ENCODE results near the gene RNF8.
"Not testable (repeated sequence)": the region's sequence is repeated elsewhere in the genome, so short reads cannot be mapped to it uniquely, and the experiment has no call there.

RNF8 gene

DNA sequence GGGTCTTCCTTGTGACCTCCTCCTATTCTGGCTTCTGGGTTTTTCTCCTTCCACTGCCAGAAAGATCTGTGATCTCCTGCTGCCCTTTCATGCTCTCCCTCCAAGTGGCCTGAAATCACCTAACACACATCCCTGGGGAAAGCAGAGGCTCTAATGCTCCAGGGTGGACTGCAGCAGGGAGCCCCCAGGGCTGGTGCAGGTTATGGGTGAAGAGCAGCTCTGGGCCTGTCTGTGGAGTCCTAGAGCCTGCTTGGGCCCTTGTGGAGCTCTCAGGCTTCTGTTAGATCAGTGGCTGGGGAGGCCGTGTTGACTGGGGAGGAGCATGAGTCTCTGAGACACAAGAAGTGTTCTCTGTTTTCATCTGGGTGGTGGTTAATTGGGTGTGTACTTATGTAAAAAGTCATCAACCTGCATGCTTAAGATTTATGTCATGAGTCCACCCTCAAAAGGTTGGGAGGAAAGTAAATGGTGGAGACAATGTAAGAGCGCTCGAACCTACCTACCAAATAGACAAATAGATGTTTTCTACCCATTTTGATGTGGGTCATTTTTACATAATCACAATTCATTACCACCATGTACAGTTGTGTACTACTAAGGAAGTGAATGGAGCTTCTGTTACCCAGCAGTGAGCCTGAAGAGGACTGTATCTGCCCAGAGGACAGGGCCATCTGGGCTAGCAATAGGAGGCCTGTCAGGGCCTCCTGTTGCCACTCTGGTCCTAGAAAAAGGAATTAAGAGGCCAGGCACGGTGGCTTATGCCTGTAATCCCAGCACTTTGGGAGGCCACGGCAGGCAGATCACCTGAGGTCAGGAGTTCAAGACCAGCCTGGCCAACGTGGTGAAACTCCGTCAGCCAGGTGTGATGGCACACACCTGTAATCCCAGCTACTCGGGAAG, 32.0 kb upstream of the RNF8 start:
- DNase-seq (ENCODE audit: low read depth) = no peak

DNA sequence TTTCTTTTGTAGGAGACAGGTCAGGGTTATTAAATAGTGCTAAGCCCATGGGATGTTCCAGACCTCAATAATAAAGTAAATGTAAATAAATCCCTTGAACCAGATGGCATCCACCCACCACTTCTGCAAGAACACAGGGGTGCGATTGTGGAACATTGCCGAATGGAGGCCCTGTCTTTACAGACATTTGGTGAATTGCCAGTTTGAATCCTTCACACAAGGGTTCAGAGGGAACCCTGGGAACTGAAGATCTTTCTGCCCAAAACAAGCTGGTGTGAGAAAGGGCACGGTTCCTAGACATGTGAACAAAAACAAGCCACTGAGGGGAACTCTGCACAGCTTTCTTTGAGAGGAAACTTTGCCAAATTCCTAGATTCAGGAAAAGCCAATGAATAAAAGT, 30.2 kb upstream of the RNF8 start:
- no peak for DNase-seq (ENCODE audit: low read depth)

DNA sequence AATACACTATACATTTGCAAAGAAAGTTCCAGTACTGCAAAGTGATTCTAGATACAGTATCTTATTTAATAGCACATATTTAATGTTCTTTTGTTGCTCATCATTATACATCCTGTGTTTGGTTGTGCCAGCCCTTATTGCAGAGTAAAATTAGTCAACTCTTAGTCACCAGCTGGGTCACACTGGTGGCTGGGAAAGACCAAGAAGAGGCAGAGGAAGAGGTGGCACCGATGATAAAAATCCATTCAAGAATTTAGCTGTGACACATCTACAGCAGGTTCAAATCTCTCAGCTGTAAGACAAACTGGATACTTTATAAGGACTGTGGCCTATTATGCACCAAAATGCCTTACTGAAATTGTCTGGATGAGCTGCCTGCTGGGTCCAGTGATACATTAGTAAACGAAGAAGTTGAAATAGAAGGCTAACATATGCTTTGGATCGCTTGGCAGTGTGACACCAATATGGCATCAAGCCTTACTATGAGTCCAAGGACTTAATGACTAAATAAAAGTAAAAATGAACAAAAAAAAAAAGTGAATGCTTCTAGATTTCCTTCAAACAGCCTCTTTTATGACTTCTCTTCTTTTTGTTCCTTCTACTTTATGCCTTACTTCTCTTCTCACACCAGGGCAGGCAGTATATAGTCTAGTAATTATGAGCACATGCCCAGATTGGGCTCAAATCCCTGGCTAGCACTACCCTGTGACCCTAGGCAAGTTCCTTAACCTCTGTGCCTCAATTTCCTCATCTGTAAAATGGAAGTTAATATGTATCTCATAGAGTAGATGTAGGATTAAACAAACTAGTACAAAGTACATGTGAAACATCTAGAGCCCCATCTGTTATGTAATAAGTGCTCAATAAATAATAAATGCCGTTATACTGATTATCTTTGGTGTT, 29.4 kb upstream of the RNF8 start:
- no peak for DNase-seq (ENCODE audit: low read depth)

DNA sequence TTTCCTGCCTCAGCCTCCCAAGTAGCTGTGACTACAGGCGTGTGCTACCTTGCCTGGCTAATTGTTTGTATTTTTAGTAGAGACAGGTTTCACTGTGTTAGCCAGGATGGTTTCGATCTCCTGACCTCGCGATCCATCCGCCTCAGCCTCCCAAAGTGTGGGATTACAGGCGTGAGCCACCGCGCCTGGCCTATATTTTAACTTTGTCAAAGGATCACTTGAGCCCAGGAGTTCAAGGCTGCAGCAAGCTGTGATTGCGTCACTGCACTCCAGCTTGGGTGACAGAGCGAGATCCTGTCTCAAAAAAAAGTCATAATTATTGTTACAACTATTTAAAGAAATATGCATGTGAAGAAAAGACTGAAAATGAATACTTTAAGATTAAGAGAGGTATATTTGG, 23.4 kb upstream of the RNF8 start:
- DNase-seq (ENCODE audit: low read depth) = not testable (repeated sequence)

DNA sequence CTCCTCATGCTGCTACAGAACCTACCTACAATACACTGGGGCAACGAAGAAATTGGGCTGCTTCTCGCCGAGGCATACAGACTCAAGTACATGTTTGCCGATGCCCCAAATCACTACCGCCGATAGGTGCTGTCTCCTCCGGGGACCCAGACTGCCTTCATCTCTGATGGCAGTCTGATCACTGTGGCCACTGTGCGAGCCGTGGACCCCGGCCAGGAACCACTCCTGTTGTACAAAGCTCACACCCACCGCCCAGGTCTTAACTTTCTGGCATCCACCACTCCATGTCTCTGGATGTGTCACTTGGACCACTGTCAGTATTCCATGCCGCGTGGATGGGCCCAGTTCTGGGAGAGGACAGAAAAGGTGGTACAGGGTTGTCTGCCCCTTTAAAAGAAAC, 22.7 kb upstream of the RNF8 start:
- DNase-seq (ENCODE audit: low read depth) = no peak

DNA sequence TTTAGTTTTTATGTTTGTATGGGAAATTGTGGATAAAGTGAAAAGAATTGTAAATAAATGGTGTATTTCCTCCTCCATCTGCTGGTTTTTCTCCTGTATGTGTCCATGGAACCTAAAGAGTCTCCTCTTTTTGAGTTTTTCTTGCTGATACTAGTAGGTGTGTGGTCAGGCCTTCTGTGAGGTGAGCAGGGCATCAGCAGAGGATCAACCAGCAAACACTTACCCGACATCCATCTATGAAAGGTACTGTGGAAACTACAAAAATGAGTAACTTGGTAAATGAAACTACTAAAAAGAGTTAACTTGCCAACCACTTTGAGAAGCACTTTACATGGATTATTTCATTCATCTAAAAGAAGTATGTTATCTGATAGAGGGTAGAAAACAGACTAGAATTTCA, 20.9 kb upstream of the RNF8 start:
- DNase-seq (ENCODE audit: low read depth) = no peak

DNA sequence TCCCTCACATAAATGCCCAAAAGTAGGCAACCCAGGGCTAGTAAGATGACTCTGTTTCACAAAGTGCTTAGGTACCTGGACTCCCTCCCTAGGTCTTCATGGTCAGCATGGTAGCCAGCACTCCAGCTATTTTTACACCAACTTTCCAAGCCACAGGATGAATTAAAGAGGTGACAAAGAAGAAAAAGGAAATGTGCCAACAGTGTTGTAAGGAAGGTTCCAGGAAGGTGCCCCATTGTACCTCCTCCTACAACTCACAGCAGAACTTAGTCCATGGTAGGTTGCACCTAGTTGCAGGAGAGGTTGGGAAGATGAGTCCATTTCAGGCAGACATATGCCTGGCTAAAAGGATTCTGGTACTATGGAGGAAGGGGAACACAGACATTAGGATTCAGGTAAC, 19.7 kb upstream of the RNF8 start:
- DNase-seq (ENCODE audit: low read depth) = no peak

DNA sequence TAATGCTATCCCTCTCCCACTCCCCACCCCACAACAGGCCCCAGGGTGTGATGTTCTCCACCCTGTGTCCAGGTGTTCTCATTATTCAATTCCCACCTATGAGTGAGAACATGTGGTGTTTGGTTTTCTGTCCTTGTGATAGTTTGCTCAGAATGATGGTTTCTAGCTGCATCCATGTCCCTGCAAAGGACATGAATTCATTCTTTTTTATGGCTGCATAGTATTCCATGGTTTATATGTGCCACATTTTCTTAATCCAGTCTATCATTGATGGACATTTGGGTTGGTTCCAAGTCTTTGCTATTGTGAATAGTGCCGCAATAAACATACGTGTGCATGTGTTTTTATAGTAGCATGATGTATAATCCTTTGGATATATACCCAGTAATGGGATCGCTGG, 15.5 kb upstream of the RNF8 start:
- DNase-seq (ENCODE audit: low read depth) = not testable (repeated sequence)

DNA sequence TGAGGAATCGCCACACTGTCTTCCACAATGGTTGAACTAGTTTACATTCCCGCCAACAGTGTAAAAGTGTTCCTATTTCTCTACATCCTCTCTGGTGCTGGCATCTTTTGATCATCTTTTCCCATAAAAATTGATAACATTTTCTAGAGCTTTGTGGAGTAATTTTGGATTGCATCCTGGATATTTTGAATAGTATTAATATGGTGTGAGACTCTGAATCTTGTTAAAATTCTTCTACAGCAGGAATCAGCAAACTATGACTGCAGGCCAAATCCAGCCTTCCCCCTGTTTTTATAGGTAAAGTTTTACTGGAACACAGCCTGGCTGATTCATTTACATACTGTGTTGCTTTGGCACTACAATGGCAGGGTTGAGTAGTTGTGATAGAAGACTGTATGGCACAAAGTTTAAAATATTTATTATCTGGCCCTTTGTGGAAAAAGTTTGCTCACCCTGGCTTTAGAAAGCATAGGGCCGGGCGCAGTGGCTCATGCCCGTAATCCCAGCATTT, 15.0 kb upstream of the RNF8 start:
- no peak for DNase-seq (ENCODE audit: low read depth)

DNA sequence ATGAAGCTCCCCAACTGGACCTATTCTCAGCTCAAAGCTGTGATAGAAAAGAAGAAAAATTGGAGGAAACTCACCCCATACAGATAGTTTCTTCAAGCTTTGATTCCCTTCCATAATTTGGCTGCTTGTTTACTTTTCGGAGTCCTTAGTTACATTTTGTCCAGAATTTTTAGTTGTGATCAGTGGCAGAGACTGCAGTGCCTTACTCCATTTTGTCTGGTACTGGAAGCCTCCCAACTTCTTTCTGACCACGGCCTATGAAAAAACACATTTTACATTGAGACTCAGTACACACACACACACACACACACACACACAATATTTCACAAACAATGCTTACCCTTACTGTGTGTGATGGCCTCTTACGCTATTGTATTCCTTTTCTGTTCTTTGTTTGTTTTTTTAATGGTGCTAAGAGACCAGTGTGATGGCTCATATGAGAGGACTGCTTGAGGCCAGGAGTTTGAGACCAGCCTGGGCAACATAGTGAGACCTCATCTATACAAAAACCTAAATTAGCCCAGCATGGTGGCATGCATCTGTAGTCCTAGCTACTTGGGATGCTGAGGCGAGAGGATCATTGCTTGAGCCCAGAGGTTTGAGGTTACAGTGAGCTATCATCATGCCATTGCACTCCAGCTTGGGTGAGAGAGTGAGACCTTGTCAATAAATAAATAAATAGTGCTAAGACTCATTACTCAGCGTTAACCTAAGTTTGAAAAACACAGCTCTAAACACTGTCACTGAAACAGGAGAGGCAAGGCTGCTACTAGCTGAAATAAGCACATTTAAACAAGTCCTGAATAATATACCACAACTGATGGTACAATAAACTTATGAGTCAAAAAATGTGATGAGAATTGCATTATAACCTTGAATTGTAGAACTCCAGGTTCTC, 13.8 kb upstream of the RNF8 start:
- no peak for DNase-seq (ENCODE audit: low read depth)

DNA sequence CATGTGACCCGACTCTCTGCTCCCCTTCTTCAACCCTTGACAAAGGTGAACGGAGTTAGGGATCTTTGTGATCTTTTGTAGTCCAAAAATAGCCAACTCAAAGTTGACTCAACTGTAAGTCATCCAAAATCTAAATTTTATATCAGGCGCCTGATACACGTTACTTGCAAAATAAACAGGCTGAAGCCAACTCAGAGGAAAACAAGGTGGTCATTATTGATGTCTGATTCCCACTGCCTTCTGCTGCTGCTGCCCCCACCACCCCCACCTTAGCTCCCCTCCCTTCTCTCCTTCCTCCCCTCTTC, 13.2 kb upstream of the RNF8 start:
- DNase-seq (ENCODE audit: low read depth) = no peak

DNA sequence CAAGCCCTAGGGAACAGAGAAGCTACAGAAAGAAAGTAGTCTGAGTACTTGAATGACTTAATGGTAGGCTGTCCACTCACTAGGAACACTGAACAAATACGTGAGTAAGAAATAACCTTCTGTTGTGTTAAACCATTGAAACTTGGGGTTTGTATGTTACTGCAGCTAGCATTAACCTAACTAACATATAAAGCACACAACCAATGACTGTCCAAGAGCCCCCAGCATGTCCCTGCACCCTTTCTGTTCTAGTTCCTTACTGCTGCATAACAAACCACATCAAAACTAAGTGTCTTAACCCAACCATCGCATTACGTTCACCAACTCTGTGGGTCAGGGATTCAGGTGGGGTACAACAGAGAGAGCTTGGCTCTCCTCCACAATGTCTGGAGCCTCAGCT, 10.5 kb upstream of the RNF8 start:
- DNase-seq (ENCODE audit: low read depth) = no peak

DNA sequence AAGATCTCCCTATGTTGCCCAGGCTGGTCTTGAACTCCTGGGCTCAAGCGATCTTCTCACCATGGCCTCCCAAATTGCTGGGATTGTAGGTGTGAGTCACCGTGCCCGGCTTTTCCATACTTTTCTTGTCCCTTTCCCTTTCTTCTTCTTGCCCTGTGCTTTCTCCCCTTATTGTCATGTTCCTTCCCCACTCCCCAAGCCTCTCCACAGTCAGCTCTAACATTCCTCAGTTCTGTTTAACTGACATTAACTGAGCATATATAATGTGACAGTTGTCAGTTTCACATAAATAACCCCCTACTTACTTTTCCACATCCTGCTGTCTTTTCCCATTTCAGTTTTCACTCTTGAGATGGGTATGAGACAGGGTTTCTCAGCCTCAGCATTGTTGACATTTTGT, 9.5 kb upstream of the RNF8 start:
- no peak for DNase-seq (ENCODE audit: low read depth)

DNA sequence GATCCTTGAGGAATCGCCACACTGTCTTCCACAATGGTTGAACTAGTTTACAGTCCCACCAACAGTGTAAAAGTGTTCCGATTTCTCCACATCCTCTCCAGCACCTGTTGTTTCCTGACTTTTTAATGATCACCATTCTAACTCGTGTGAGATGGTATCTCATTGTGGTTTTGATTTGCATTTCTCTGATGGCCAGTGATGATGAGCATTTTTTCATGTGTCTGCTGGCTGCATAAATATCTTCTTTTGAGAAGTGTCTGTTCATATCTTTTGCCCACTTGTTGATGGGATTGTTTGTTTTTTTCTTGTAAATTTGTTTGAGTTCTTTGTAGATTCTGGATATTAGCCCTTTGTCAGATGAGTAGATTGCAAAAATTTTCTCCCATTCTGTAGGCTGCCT, 8.0 kb upstream of the RNF8 start:
- DNase-seq (ENCODE audit: low read depth) = not testable (repeated sequence)

DNA sequence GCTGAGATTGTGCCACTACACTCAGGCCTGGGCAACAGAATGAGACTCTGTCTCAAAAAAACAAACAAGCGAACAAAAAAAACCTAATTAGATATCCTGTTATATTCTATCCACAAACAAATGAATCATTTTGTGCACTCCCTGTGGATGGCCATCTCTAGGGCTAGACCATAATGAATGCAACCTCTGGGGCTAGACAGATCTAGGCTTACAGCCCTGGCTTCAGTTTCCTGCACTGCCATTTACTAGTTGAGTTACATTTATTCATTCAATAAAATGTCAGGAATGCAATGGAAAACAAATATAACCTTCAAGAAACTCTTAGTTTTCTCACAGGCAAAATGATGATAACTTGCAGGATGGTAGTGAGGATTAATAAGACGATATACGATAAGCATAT, 6.6 kb upstream of the RNF8 start:
- DNase-seq (ENCODE audit: low read depth) = no peak

DNA sequence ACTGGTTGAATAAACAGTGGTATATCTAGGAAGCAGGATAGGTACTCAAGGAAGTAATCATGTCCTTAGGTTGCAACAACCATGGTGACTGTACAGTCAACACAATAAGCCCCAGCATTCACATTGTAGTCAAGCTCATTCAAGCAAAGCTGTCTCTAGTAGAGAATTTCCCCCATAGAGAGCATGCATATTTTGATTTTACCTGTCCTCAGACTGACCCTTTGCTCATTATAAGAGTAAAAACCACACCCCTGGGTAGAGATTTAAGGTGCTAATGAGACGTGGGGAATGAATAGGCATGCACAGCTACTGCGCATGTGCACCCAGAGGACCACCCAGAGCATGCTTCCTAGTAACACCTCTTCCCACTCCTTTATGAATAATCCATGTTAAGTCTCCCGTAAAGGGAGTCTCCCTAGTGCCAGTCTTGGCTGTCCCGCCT, 6.1 kb upstream of the RNF8 start:
- DNase-seq (ENCODE audit: low read depth) = no peak

DNA sequence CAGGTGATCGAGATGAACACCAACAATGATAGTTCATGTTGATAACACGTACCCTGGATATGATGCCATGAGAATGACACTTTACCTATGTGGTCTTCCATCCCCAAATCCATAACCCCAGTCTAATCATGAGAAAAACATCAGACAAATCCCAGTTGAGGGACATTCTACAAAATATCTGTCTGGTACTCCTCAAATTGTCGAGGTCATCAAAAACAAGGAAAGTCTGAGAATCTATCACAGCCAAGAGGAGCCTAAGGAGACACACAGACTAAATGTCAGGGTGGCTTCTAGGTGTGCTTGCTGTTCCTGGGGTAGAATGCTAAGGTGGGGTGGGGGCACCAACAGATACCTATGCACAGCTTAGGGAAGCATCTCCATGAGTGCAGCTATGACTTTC, 2.8 kb upstream of the RNF8 start:
- no peak for DNase-seq (ENCODE audit: low read depth)

DNA sequence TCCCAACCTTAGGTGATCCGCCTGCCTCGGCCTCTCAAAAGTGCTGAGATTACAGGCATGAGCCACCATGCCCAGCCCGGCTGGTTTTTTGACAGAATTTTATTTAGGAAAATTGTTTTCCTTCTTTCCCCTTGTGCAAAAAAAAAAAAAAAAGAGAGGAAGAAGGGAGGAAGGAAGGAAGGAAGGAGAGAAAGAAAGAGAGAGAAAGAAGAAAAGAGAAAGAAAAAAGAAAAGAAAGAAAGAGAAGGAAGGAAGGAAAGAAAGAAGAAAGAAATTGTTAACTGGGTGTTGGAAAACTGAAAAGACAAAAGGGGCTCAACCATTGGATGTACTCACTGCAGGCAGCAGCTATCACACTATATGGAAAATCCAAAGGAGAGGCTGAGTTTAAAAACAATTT, 1.4 kb upstream of the RNF8 start:
- no peak for DNase-seq (ENCODE audit: low read depth)

DNA sequence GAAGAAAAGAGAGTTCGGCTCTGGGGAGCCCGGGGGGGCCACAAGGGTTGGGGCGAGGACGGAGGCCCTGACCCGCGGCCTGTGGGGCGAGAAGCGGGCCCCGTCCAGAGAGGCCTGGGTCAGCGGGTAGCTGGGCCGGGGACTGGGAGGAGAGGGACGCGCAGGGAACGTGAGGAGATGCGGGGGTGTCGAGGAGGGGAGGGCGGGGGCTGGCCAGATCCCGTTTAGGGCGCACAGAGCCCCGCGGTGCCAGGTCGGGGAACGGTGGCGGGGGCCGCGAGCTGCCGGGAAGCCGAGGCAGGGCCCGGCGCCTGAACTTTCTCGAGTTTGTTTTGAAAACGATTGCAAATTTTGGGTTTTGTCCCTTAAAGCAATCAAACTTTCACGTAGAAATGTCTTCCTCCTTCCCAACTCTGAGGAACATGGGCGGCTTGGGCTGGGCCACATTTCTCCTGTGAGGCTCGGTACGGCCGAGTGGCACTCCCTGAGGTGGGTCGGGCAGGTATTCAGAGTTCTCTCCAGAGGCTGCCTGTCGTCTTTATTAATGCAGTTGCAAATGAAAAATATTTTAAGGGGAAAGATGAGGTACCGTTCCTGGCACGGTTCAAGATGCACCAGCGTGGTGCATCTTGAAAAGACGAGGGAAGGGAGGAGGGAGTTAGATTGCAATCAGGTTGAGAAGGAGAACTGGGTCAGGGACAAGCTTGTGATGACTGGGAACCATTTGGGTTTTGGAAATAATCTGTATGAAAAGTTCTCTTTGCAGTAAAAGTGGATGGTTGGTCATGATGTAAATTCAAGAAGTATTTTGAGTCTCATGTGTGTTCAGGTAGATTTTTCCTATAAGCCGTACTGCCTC, 972 bp downstream of the RNF8 start:
- DNase-seq (ENCODE audit: low read depth) = no peak

DNA sequence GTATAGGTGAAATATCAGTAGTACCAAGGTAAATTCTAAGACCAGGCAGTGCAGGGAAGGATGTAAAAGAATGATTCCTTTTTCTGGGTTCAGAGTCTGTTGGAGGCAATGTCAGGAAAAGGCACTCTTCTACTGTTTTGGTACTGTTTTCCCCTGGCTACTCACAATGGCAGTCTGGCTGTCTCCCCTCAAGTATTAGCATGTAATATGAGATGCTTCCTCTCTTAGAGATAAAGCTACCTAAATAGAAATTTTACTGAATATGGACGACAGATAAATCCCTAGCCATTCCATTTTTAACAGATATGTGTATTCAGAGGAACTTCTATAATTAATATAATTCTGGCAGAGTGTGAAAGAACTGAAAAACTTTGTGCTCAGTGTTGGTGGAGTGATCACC, 3.5 kb downstream of the RNF8 start:
- no peak for DNase-seq (ENCODE audit: low read depth)

DNA sequence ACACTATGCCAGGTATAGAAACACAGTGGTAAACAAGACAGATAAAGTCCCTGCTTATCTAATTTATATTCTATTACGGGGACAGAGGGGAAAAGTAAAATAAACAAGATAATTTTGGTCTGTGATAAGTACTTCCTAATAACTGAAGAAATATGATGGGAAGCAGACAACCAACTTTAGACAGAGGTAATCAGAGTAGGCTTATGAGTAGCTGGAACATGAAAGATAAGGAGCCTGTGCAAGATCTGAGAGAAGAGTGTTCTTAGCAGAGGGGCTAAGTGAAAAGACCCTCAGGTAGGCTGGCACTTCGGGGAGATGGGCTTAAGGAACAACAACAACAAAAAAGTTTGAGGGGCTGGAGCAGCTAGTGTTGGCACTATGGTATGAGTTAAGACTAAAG, 4.1 kb downstream of the RNF8 start:
- no peak for DNase-seq (ENCODE audit: low read depth)

All from stromal cell of bone marrow (primary cell).